Psoas muscle (tissue), 8 donors: ENCODE measurements around the gene KCNB1. TPM values are rescaled to one million over a fixed set of nuclear protein-coding genes. Genes with fewer than 3 reads are reported as not detected.

ENCODE experiments used
- ATAC-seq, 4 donors: fragments of 200-7000 bp; cut with Tn5 transposase; one replicate each; pipeline ENCODE4 v1.9.1; 2020; ENCODE audit warnings: moderate library complexity in 3 of 4, mild to moderate bottlenecking in 2 of 4
- DNase-seq, 2 donors: peaks; one replicate each; pipeline ENCODE4 v3.0.0-alpha.2; 2020
- H3K27ac ChIP-seq: fragments of 200-600 bp; one replicate; pipeline ENCODE4 v1.8.0; 2022
- H3K27me3 ChIP-seq, 3 donors: fragments of 200-600 bp in 1 of 3; one replicate each; pipeline versions ENCODE4 v1.6.1 to v1.8.0; 2013 to 2022; ENCODE audit warnings: low read length in 2 of 3, mild to moderate bottlenecking in 2 of 3, moderate library complexity in 1 of 3; ENCODE audit not compliant: insufficient read depth in 3 of 3
- H3K36me3 ChIP-seq, 2 donors: fragments of 200-600 bp in 1 of 2; one replicate each; pipeline versions ENCODE4 v1.6.1 to v1.8.0; 2013 to 2022; ENCODE audit warnings: low read depth in 1 of 2, mild to moderate bottlenecking in 1 of 2, moderate library complexity in 1 of 2; ENCODE audit not compliant: insufficient read depth in 1 of 2
- H3K4me1 ChIP-seq: fragments of 200-600 bp; one replicate; pipeline ENCODE4 v1.8.0; 2022
- H3K4me3 ChIP-seq: fragments of 200-600 bp; one replicate; pipeline ENCODE4 v1.8.0; 2022; ENCODE audit warnings: mild to moderate bottlenecking
- H3K9me3 ChIP-seq: fragments of 200-600 bp; one replicate; pipeline ENCODE4 v1.8.0; 2022
- CTCF ChIP-seq: fragments of 200-600 bp; IDR thresholded peaks from one replicate; pipeline ENCODE4 v1.8.0; 2022; ENCODE audit warnings: antibody characterized with exemption
- WGBS, 3 donors: extraction: QIAGEN DNeasy Blood & Tissue Kit; methylation state at CpG; one replicate each; pipeline versions ENCODE4 v1.1.6 to v1.1.7; 2013; 5-methylcytosine and 5-hydroxymethylcytosine counted together
- intact Hi-C, 2 donors: fragments of 100-400 bp; cut with DNase I; formaldehyde crosslinking; loops; one replicate each; pipeline versions ENCODE4 v1.11.0 to v1.14.2; 2022
- polyA plus RNA-seq, 3 donors: library from polyadenylated mRNA; stranded (reverse); fragments of 200-250 nt; gene quantifications; one replicate each; pipeline ENCODE4 v1.2.3, GENCODE V29; 2013
- total RNA-seq, 4 donors: library from RNA; stranded (reverse); fragmentation: NEBNext Ultra II Directional in 2 of 4; extraction: Animal tissue kit (Norgen Biotek cat#: 25700) in 2 of 4; gene quantifications; one replicate each; pipeline versions ENCODE4 v1.2.1 to v1.2.4, GENCODE V29; 2021 to 2023
- donor health status: healthy with polysubstance abuse.
- donor health status: DM: no; HTN: no; CAD: no; lungs with moderate emphysema.
- donor health status: Bipolar disorder and iron deficiency.
- donor health status: healthy.
- donor health status: DM: yes; HTN: yes; CAD: no.
- donor health status: DM: no; HTN: no; CAD: no.
- donor health status: DM: no; HTN: no; CAD: no.
- donor health status: DM: yes; HTN: yes; CAD: no.

KCNB1 gene
- total and polyA plus RNA-seq, 7 donors: 1.8 to 44.0 (median 5.3) TPM

GRCh38 chr20:49394757-49395156 lies 87.7 kb downstream of the KCNB1 start:
- Histone ChIP-seq H3K27me3 (peaks cover 0 to 3% (median 0%) of the 10 kb centered on the region in 3 donors), H3K4me3 (no peak overlapping the region), H3K4me1 (no peaks in the 10 kb centered on the region), H3K9me3 (no peaks in the 10 kb centered on the region), H3K27ac (peak overlapping the region; percentile 4), H3K36me3 (no peaks in the 10 kb centered on the region)
- ATAC-seq: no peak
- TF ChIP-seq CTCF: no peak
- intact Hi-C loops: no loop called here
- WGBS, 3 donors: 56 to 59% (median 56%) methylated on average over 8 of the region's 8 CpGs
- DNase-seq: no peak

- Histone ChIP-seq H3K4me1 (peaks cover under 1% of the 10 kb centered on the region), H3K4me3 (no peak overlapping the region), H3K9me3 (no peaks in the 10 kb centered on the region), H3K27ac (no peak overlapping the region), H3K36me3 (no peaks in the 10 kb centered on the region), H3K27me3 (peaks cover 0 to 3% (median 0%) of the 10 kb centered on the region in 3 donors)
- peak in 2 of 4 donors; percentile 35 to 44 for ATAC-seq
- intact Hi-C loops: no loop called here
- no peak for TF ChIP-seq CTCF
- peak; percentile 43 to 62 for DNase-seq
- WGBS, 3 donors: 76 to 84% (median 83%) methylated on average over 4 of the region's 4 CpGs
Observed at GRCh38 chr20:49394264-49394663, 88.2 kb downstream of the KCNB1 start.

- Histone ChIP-seq H3K9me3 (no peaks in the 10 kb centered on the region), H3K4me1 (peaks cover 5% of the 10 kb centered on the region), H3K36me3 (no peaks in the 10 kb centered on the region), H3K27ac (no peak overlapping the region), H3K27me3 (peaks cover 0 to 3% (median 0%) of the 10 kb centered on the region in 3 donors), H3K4me3 (no peak overlapping the region)
- TF ChIP-seq CTCF: no peak
- intact Hi-C loops: no loop called here
- DNase-seq (no peak), ATAC-seq (no peak)
- WGBS, 3 donors: 79 to 86% (median 79%) methylated on average over 1 of the region's 1 CpG
Observed at GRCh38 chr20:49393803-49394202, 88.7 kb downstream of the KCNB1 start.

GRCh38 chr20:49392745-49393144 lies 89.7 kb downstream of the KCNB1 start:
- no peak overlapping the region for H3K4me3 ChIP-seq
- no peak for TF ChIP-seq CTCF
- H3K4me1 ChIP-seq: peaks cover 8% of the 10 kb centered on the region
- intact Hi-C loops: no loop called here
- 80 to 97% (median 90%) methylated on average over 4 of the region's 4 CpGs for WGBS, 3 donors
- no peaks in the 10 kb centered on the region for H3K36me3 ChIP-seq
- DNase-seq: no peak
- no peak overlapping the region for H3K27ac ChIP-seq
- ATAC-seq: no peak
- H3K9me3 ChIP-seq: no peaks in the 10 kb centered on the region
- H3K27me3 ChIP-seq: peaks cover 0 to 3% (median 0%) of the 10 kb centered on the region in 3 donors
